DOHH2 (cell line): ENCODE results near the gene ESRRB.

ENCODE experiments used
- H3F3A ChIP-seq: fragments of 200-600 bp; sonication (generic), shearing (Covaris generic); 2 replicates; pipeline ENCODE4 v1.6.0; 2016; ENCODE audit warnings: antibody characterized with exemption, mild to moderate bottlenecking; ENCODE audit not compliant: control insufficient read depth, insufficient read depth
- H3K27ac ChIP-seq: fragments of 200-600 bp; sonication (generic); 2 replicates; pipeline ENCODE4 v1.5.1; 2014; ENCODE audit warnings: low read depth, mild to moderate bottlenecking, low read length, moderate library complexity
- H3K27me3 ChIP-seq: fragments of 200-600 bp; sonication (generic); 2 replicates; pipeline ENCODE4 v1.6.1; 2014; ENCODE audit warnings: mild to moderate bottlenecking, low read length, mixed read lengths; ENCODE audit not compliant: control insufficient read depth
- H3K36me3 ChIP-seq: fragments of 200-600 bp; sonication (generic); 2 replicates; pipeline ENCODE4 v1.6.1; 2014; ENCODE audit warnings: mild to moderate bottlenecking, low read length, moderate library complexity, mixed read lengths; ENCODE audit not compliant: control insufficient read depth
- H3K4me1 ChIP-seq: fragments of 200-600 bp; sonication (generic); 2 replicates; pipeline ENCODE4 v1.6.1; 2014; ENCODE audit warnings: mild to moderate bottlenecking, low read length, mixed read lengths; ENCODE audit not compliant: control insufficient read depth
- H3K4me2 ChIP-seq: fragments of 200-600 bp; sonication (generic); 2 replicates; pipeline ENCODE4 v1.6.0; 2014; ENCODE audit warnings: mild to moderate bottlenecking, low read length, moderate library complexity
- H3K4me3 ChIP-seq: fragments of 200-600 bp; sonication (generic); 2 replicates; pipeline ENCODE4 v1.5.1; 2014; ENCODE audit warnings: mild to moderate bottlenecking, low read length, mixed read lengths
- H3K79me2 ChIP-seq: fragments of 200-600 bp; sonication (generic); 2 replicates; pipeline ENCODE4 v1.6.1; 2014; ENCODE audit warnings: mild to moderate bottlenecking, low read length, mixed read lengths; ENCODE audit not compliant: control insufficient read depth
- H3K9me2 ChIP-seq: fragments of 200-600 bp; sonication (generic); replicated peaks from 2 replicates; pipeline ENCODE4 v1.6.1; 2014; ENCODE audit warnings: mild to moderate bottlenecking, low read length, mixed read lengths; ENCODE audit not compliant: control insufficient read depth
- H3K9me3 ChIP-seq: fragments of 200-600 bp; sonication (generic); 2 replicates; pipeline ENCODE4 v1.6.1; 2014; ENCODE audit warnings: antibody characterized with exemption, low read length, mixed read lengths; ENCODE audit not compliant: control insufficient read depth, insufficient read depth
- H4K20me1 ChIP-seq: fragments of 200-600 bp; sonication (generic); 2 replicates; pipeline ENCODE4 v1.6.0; 2014; ENCODE audit warnings: low read depth, mild to moderate bottlenecking, antibody characterized with exemption, low read length, moderate library complexity; ENCODE audit not compliant: control insufficient read depth, insufficient read depth
- EZH2phosphoT487 ChIP-seq: fragments of 200-600 bp; sonication (generic); IDR thresholded peaks from 2 replicates; pipeline ENCODE4 v1.6.1; 2017; ENCODE audit warnings: borderline replicate concordance, mild to moderate bottlenecking, antibody characterized with exemption, low read length, moderate library complexity, mixed read lengths
- TF ChIP-seq, protein P1 (sequence below): fragments of 200-600 bp; sonication (generic); IDR thresholded peaks from one replicate; pipeline ENCODE4 v1.5.1; 2014; ENCODE audit warnings: antibody characterized with exemption, mild to moderate bottlenecking, low read depth, low read length; ENCODE audit not compliant: poor library complexity, severe bottlenecking

Gene ESRRB

GRCh38 chr14:76423534-76423933 lies 47.6 kb downstream of the ESRRB start:
- H3K4me3 ChIP-seq, result no peak overlapping the region
- H3F3A ChIP-seq, result no peaks in the 10 kb centered on the region
- H3K4me2 ChIP-seq, result no peak overlapping the region
- TF ChIP-seq EZH2phosphoT487, result no peak
- TF ChIP-seq, protein P1, sequence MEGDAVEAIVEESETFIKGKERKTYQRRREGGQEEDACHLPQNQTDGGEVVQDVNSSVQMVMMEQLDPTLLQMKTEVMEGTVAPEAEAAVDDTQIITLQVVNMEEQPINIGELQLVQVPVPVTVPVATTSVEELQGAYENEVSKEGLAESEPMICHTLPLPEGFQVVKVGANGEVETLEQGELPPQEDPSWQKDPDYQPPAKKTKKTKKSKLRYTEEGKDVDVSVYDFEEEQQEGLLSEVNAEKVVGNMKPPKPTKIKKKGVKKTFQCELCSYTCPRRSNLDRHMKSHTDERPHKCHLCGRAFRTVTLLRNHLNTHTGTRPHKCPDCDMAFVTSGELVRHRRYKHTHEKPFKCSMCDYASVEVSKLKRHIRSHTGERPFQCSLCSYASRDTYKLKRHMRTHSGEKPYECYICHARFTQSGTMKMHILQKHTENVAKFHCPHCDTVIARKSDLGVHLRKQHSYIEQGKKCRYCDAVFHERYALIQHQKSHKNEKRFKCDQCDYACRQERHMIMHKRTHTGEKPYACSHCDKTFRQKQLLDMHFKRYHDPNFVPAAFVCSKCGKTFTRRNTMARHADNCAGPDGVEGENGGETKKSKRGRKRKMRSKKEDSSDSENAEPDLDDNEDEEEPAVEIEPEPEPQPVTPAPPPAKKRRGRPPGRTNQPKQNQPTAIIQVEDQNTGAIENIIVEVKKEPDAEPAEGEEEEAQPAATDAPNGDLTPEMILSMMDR, result no peak
- H3K27me3 ChIP-seq, result peaks cover 4% of the 10 kb centered on the region; the same call in 1 of the 2 replicates
- no peaks in the 10 kb centered on the region for H3K9me2 ChIP-seq
- no peaks in the 10 kb centered on the region for H3K36me3 ChIP-seq
- H3K9me3 ChIP-seq, result no peaks in the 10 kb centered on the region
- H3K4me1 ChIP-seq, result no peaks in the 10 kb centered on the region
- no peaks in the 10 kb centered on the region for H4K20me1 ChIP-seq
- H3K79me2 ChIP-seq, result no peaks in the 10 kb centered on the region
- H3K27ac ChIP-seq, result no peak overlapping the region

DNA sequence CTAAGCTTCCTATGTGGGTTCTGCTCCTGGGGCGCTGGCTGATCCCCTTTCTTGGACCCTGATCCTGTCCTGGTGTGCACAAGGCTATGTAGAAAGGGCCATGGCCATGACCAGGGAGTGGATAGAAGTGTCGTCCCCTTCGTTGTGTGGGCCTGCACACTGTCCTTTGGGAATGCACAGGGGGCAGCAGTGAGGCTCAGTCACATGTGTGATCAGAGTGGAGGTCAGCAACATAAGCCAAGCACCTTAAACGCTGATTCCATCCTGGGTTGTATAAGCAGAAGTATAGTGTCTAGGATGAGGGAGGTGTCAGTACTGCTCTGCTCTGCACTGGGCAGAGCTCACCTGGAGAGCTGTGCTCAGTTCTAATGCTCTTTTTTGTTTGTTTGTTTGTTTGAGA lies 48.4 kb downstream of the ESRRB start:
- Histone ChIP-seq H3K9me2 (no peaks in the 10 kb centered on the region), H3K27me3 (peaks cover 4% of the 10 kb centered on the region; the same call in 1 of the 2 replicates), H3K9me3 (no peaks in the 10 kb centered on the region), H3K27ac (no peak overlapping the region), H3K36me3 (no peaks in the 10 kb centered on the region), H3F3A (no peaks in the 10 kb centered on the region), H3K4me2 (no peak overlapping the region), H3K4me3 (no peak overlapping the region), H3K79me2 (no peaks in the 10 kb centered on the region), H3K4me1 (no peaks in the 10 kb centered on the region), H4K20me1 (no peaks in the 10 kb centered on the region)
- TF ChIP-seq, protein P1, result no peak
- TF ChIP-seq EZH2phosphoT487, result no peak

DNA sequence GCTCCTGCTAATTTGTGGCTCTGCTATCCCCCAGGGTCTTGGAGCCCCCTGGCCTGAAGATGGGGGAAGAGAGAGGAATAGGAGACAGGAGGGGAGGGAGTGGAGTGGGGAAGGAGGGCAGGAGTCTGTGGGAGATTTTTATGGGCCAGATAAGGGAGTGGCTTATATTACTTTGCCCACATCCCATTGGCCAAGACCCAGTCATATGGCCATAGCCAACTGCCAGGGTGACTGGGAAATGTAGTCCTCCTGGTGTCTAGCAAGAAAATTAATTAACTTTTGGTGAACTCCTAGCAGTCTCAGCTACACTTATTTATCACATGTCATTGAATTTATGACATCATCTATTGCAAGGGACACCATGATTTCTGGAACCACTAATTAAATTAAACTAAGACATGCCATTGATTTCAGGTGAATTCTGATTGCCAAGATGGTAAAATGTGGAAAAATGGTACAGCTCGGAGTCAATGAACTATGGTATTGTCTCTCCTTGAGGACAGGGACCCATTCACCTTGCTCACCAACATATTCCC lies 50.3 kb downstream of the ESRRB start:
- no peaks in the 10 kb centered on the region for H4K20me1 ChIP-seq
- H3K9me2 ChIP-seq, result no peaks in the 10 kb centered on the region
- H3K9me3 ChIP-seq, result no peaks in the 10 kb centered on the region
- no peaks in the 10 kb centered on the region for H3K4me1 ChIP-seq
- no peaks in the 10 kb centered on the region for H3K79me2 ChIP-seq
- TF ChIP-seq, protein P1, result no peak
- TF ChIP-seq EZH2phosphoT487, result no peak
- no peak overlapping the region for H3K4me2 ChIP-seq
- no peaks in the 10 kb centered on the region for H3K36me3 ChIP-seq
- no peak overlapping the region for H3K27ac ChIP-seq
- no peaks in the 10 kb centered on the region for H3F3A ChIP-seq
- no peak overlapping the region for H3K4me3 ChIP-seq
- peaks cover 4% of the 10 kb centered on the region; the same call in 1 of the 2 replicates for H3K27me3 ChIP-seq
